Neural cell (in vitro differentiated cells): ENCODE results near the gene HOXB5. TPM values are rescaled to one million over a fixed set of nuclear protein-coding genes. Genes with fewer than 3 reads are reported as not detected.

ENCODE experiments used
- H2AFZ ChIP-seq: fragments of 200-600, 300-800 bp; sonication (generic), shearing (Covaris generic); 2 replicates; pipeline ENCODE4 v1.6.0; 2014; ENCODE audit warnings: low read depth, mild to moderate bottlenecking, antibody characterized with exemption, low read length, moderate library complexity
- H3F3A ChIP-seq: fragments of 200-600 bp; shearing (Covaris generic); 2 replicates; pipeline ENCODE4 v1.6.1; 2016; ENCODE audit warnings: mild to moderate bottlenecking, moderate library complexity, mixed read lengths, antibody characterized with exemption, low read length; ENCODE audit not compliant: insufficient read depth, poor library complexity, severe bottlenecking
- H3K27ac ChIP-seq: fragments of 200-600, 300-800 bp; sonication (generic), shearing (Covaris generic); 2 replicates; pipeline ENCODE4 v1.5.1; 2014; ENCODE audit warnings: mild to moderate bottlenecking, low read length, moderate library complexity
- H3K27me3 ChIP-seq: fragments of 300-800, 200-600 bp; sonication (generic), shearing (Covaris generic); 2 replicates; pipeline ENCODE4 v1.6.0; 2014; ENCODE audit warnings: mild to moderate bottlenecking, low read depth, low read length, moderate library complexity; ENCODE audit not compliant: insufficient read depth
- H3K36me3 ChIP-seq: fragments of 300-800, 200-600 bp; sonication (generic), shearing (Covaris generic); 2 replicates; pipeline ENCODE4 v1.5.1; 2014; ENCODE audit warnings: mild to moderate bottlenecking, antibody characterized with exemption, low read length, moderate library complexity; ENCODE audit not compliant: insufficient read depth
- H3K4me2 ChIP-seq: fragments of 300-800, 200-600 bp; sonication (generic), shearing (Covaris generic); 2 replicates; pipeline ENCODE4 v1.6.0; 2014; ENCODE audit warnings: mild to moderate bottlenecking, low read length
- H3K4me3 ChIP-seq: fragments of 300-800, 200-600 bp; sonication (generic), shearing (Covaris generic); 2 replicates; pipeline ENCODE4 v1.5.1; 2014; ENCODE audit warnings: mild to moderate bottlenecking, low read length, moderate library complexity
- H3K79me2 ChIP-seq: fragments of 200-600 bp; shearing (Covaris generic); replicated peaks from 2 replicates; pipeline ENCODE4 v1.6.0; 2014; ENCODE audit warnings: mild to moderate bottlenecking, low read length, moderate library complexity; ENCODE audit not compliant: insufficient read depth
- H3K9ac ChIP-seq: fragments of 300-800, 200-600 bp; sonication (generic), shearing (Covaris generic); 2 replicates; pipeline ENCODE4 v1.6.1; 2016; ENCODE audit warnings: mild to moderate bottlenecking, low read length, mixed read lengths
- H3K9me2 ChIP-seq: fragments of 200-600 bp; shearing (Covaris generic); 2 replicates; pipeline ENCODE4 v1.6.1; 2016; ENCODE audit warnings: mild to moderate bottlenecking, low read length, mixed read lengths; ENCODE audit not compliant: insufficient read depth
- H3K9me3 ChIP-seq: fragments of 200-600, 300-800 bp; sonication (generic), shearing (Covaris generic); 2 replicates; pipeline ENCODE4 v1.6.1; 2016; ENCODE audit warnings: mild to moderate bottlenecking, mixed run types, low read length, moderate library complexity, mixed read lengths
- H4K20me1 ChIP-seq: fragments of 200-600 bp; shearing (Covaris generic); 2 replicates; pipeline ENCODE4 v1.6.1; 2016; ENCODE audit warnings: mild to moderate bottlenecking, mixed run types; ENCODE audit not compliant: insufficient read depth
- EP300 ChIP-seq: fragments of 450-650 bp; conservative IDR thresholded peaks from 2 replicates; pipeline ENCODE4 v1.6.1; 2014; ENCODE audit warnings: antibody characterized with exemption, mild to moderate bottlenecking, moderate library complexity; ENCODE audit not compliant: poor library complexity, severe bottlenecking
- EZH2 ChIP-seq: fragments of 200-600, 300-800 bp; shearing (Covaris generic), sonication (generic); IDR thresholded peaks from 2 replicates; pipeline ENCODE4 v1.6.1; 2014; ENCODE audit warnings: antibody characterized with exemption, low read length, borderline replicate concordance, mild to moderate bottlenecking; ENCODE audit not compliant: insufficient read depth, poor library complexity, severe bottlenecking
- MXI1 ChIP-seq: fragments of 450-650 bp; conservative IDR thresholded peaks from 2 replicates; pipeline ENCODE4 v1.6.1; 2014; ENCODE audit warnings: antibody characterized with exemption, mild to moderate bottlenecking; ENCODE audit not compliant: poor library complexity, severe bottlenecking
- POLR2AphosphoS5 ChIP-seq: IDR thresholded peaks from 2 replicates; pipeline ENCODE4 v1.6.1; 2012
- RAD21 ChIP-seq: fragments of 450-650 bp; conservative IDR thresholded peaks from 2 replicates; pipeline ENCODE4 v1.6.1; 2014; ENCODE audit warnings: antibody characterized with exemption, mild to moderate bottlenecking, moderate library complexity
- SMC3 ChIP-seq: fragments of 450-650 bp; conservative IDR thresholded peaks from 2 replicates; pipeline ENCODE4 v1.6.1; 2014; ENCODE audit warnings: antibody characterized with exemption, mild to moderate bottlenecking, moderate library complexity; ENCODE audit not compliant: poor library complexity
- TAF1 ChIP-seq: IDR thresholded peaks from 2 replicates; pipeline ENCODE4 v1.6.1; 2012; ENCODE audit warnings: low read depth
- polyA plus RNA-seq: library from polyadenylated mRNA; depleted of rRNA; stranded (reverse); fragments of >200 nt; gene quantifications from 2 replicates; pipeline ENCODE4 v1.2.3, GENCODE V29; 2014
- TF ChIP-seq, protein P1 (sequence below): IDR thresholded peaks from 2 replicates; pipeline ENCODE4 v1.6.1; 2012; ENCODE audit warnings: borderline replicate concordance
- TF ChIP-seq, protein P2 (sequence below): fragments of 450-650 bp; IDR thresholded peaks from 2 replicates; pipeline ENCODE4 v1.5.1; 2014; ENCODE audit warnings: antibody characterized with exemption, mild to moderate bottlenecking, moderate library complexity; ENCODE audit not compliant: poor library complexity, severe bottlenecking

HOXB5 gene
- polyA plus RNA-seq, 1 donor from 2014 or later: not detected

- Histone ChIP-seq H3K27me3 (peaks cover 100% of the 10 kb centered on the region), H3K9me2 (no peaks in the 10 kb centered on the region), H3K4me2 (no peak overlapping the region), H3F3A (no peaks in the 10 kb centered on the region), H3K9me3 (no peaks in the 10 kb centered on the region), H3K36me3 (no peaks in the 10 kb centered on the region), H4K20me1 (no peaks in the 10 kb centered on the region), H2AFZ (no peak overlapping the region), H3K27ac (no peak overlapping the region), H3K79me2 (no peaks in the 10 kb centered on the region), H3K9ac (no peak overlapping the region), H3K4me3 (no peak overlapping the region)
- TF ChIP-seq POLR2AphosphoS5 (no peak), TAF1 (no peak), RAD21 (no peak), EP300 (no peak), EZH2 (no peak), SMC3 (no peak), MXI1 (no peak)
- TF ChIP-seq, protein P1, sequence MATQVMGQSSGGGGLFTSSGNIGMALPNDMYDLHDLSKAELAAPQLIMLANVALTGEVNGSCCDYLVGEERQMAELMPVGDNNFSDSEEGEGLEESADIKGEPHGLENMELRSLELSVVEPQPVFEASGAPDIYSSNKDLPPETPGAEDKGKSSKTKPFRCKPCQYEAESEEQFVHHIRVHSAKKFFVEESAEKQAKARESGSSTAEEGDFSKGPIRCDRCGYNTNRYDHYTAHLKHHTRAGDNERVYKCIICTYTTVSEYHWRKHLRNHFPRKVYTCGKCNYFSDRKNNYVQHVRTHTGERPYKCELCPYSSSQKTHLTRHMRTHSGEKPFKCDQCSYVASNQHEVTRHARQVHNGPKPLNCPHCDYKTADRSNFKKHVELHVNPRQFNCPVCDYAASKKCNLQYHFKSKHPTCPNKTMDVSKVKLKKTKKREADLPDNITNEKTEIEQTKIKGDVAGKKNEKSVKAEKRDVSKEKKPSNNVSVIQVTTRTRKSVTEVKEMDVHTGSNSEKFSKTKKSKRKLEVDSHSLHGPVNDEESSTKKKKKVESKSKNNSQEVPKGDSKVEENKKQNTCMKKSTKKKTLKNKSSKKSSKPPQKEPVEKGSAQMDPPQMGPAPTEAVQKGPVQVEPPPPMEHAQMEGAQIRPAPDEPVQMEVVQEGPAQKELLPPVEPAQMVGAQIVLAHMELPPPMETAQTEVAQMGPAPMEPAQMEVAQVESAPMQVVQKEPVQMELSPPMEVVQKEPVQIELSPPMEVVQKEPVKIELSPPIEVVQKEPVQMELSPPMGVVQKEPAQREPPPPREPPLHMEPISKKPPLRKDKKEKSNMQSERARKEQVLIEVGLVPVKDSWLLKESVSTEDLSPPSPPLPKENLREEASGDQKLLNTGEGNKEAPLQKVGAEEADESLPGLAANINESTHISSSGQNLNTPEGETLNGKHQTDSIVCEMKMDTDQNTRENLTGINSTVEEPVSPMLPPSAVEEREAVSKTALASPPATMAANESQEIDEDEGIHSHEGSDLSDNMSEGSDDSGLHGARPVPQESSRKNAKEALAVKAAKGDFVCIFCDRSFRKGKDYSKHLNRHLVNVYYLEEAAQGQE: no peak
- TF ChIP-seq, protein P2, sequence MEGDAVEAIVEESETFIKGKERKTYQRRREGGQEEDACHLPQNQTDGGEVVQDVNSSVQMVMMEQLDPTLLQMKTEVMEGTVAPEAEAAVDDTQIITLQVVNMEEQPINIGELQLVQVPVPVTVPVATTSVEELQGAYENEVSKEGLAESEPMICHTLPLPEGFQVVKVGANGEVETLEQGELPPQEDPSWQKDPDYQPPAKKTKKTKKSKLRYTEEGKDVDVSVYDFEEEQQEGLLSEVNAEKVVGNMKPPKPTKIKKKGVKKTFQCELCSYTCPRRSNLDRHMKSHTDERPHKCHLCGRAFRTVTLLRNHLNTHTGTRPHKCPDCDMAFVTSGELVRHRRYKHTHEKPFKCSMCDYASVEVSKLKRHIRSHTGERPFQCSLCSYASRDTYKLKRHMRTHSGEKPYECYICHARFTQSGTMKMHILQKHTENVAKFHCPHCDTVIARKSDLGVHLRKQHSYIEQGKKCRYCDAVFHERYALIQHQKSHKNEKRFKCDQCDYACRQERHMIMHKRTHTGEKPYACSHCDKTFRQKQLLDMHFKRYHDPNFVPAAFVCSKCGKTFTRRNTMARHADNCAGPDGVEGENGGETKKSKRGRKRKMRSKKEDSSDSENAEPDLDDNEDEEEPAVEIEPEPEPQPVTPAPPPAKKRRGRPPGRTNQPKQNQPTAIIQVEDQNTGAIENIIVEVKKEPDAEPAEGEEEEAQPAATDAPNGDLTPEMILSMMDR: no peak
These were observed 22.6 kb upstream of the HOXB5 start for GRCh38 chr17:48615963-48616716.

- Histone ChIP-seq H4K20me1 (no peaks in the 10 kb centered on the region), H3K4me2 (no peak within 1 kb of the TSS), H3K36me3 (no peaks in the 10 kb centered on the region), H3K9me3 (no peaks in the 10 kb centered on the region), H2AFZ (no peak within 1 kb of the TSS), H3F3A (no peaks in the 10 kb centered on the region), H3K27me3 (peaks cover 100% of the 10 kb centered on the region), H3K79me2 (no peaks in the 10 kb centered on the region), H3K4me3 (no peak within 1 kb of the TSS), H3K9me2 (no peaks in the 10 kb centered on the region), H3K27ac (no peak within 1 kb of the TSS), H3K9ac (no peak within 1 kb of the TSS)
- TF ChIP-seq MXI1 (no peak), POLR2AphosphoS5 (no peak), EP300 (no peak), TAF1 (no peak), RAD21 (no peak)
These were observed 21.7 kb upstream of the HOXB5 start, which contains the start of gene HOXB8 for GRCh38 chr17:48615047-48615962. Gene HOXB8, minus strand, starts transcription at chr17:48615292. Its CDS starts 588 bp downstream, at chr17:48614704.
